ENCODE data around the gene ADARB2. TPM values are rescaled to one million over a fixed set of nuclear protein-coding genes. Genes with fewer than 3 reads are reported as not detected.

Gene ADARB2
- total RNA-seq, 1 donor from 2014 or later, result 1.2 TPM

- no peaks in the 10 kb centered on the region for H3K9me3 ChIP-seq
- DNase-seq (peak; percentile 32), ATAC-seq (no peak)
- no peak overlapping the region for H3K4me3 ChIP-seq
- no peaks in the 10 kb centered on the region for H3K4me1 ChIP-seq
- intact Hi-C loops (cut with DNase I), result no loop called here
- H3K36me3 ChIP-seq, result no peaks in the 10 kb centered on the region
- no peaks in the 10 kb centered on the region for H3K27me3 ChIP-seq
- H3K27ac ChIP-seq, result no peak overlapping the region
- no peak for TF ChIP-seq CTCF (IDR thresholded peaks at IDR 0.05)
These were observed 556.5 kb downstream of the ADARB2 start for GRCh38 chr10:1180836-1181235.

DNA sequence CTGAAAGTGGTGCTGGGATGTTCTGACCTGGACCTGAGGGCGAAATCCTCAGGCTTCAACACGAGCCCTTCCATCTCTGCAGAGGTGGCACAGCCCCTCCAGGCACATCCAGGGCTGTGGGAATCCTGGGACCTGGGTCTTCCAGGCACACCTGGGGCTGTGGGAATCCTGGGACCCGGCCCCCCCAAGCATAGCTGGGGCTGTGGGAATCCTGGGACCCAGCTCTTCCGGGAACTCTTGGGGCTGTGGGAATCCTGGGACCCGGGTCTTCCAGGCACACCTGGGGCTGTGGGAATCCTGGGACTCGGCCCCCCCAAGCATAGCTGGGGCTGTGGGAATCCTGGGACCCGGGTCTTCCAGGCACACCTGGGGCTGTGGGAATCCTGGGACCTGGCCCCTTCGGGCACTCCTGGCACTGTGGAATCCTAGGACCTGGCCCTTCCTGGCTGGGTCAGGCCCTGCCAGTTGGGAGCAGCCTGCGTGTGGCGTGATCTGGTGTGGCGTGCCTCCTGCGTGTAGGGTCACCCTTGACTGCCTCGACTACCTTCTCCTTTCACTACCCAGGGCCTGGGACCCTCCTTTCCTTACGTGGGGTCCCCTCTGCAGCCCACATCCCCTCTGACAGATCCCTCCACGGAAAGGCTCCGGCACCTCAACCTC is 557.1 kb downstream of the ADARB2 start:
- intact Hi-C loops (cut with DNase I), result no loop called here
- no peaks in the 10 kb centered on the region for H3K27me3 ChIP-seq
- no peaks in the 10 kb centered on the region for H3K9me3 ChIP-seq
- no peak for ATAC-seq
- no peaks in the 10 kb centered on the region for H3K36me3 ChIP-seq
- no peak for TF ChIP-seq CTCF (IDR thresholded peaks at IDR 0.05)
- peak; percentile 43 for DNase-seq
- no peak overlapping the region for H3K27ac ChIP-seq
- no peaks in the 10 kb centered on the region for H3K4me1 ChIP-seq
- H3K4me3 ChIP-seq, result no peak overlapping the region

GRCh38 chr10:1179346-1180070 is 557.8 kb downstream of the ADARB2 start:
- H3K4me3 ChIP-seq, result no peak overlapping the region
- DNase-seq, result peak; percentile 13
- ATAC-seq, result no peak
- H3K4me1 ChIP-seq, result no peaks in the 10 kb centered on the region
- intact Hi-C loops (cut with DNase I), result no loop called here
- H3K27me3 ChIP-seq, result no peaks in the 10 kb centered on the region
- H3K9me3 ChIP-seq, result no peaks in the 10 kb centered on the region
- no peak for TF ChIP-seq CTCF (IDR thresholded peaks at IDR 0.05)
- H3K27ac ChIP-seq, result no peak overlapping the region
- no peaks in the 10 kb centered on the region for H3K36me3 ChIP-seq

GRCh38 chr10:1178506-1178905 is 558.8 kb downstream of the ADARB2 start:
- intact Hi-C loops (cut with DNase I), result no loop called here
- ATAC-seq (no peak), DNase-seq (peak; percentile 43)
- no peak for TF ChIP-seq CTCF (IDR thresholded peaks at IDR 0.05)
- Histone ChIP-seq H3K4me3 (no peak overlapping the region), H3K36me3 (no peaks in the 10 kb centered on the region), H3K9me3 (no peaks in the 10 kb centered on the region), H3K27me3 (no peaks in the 10 kb centered on the region), H3K27ac (no peak overlapping the region), H3K4me1 (no peaks in the 10 kb centered on the region)

DNA sequence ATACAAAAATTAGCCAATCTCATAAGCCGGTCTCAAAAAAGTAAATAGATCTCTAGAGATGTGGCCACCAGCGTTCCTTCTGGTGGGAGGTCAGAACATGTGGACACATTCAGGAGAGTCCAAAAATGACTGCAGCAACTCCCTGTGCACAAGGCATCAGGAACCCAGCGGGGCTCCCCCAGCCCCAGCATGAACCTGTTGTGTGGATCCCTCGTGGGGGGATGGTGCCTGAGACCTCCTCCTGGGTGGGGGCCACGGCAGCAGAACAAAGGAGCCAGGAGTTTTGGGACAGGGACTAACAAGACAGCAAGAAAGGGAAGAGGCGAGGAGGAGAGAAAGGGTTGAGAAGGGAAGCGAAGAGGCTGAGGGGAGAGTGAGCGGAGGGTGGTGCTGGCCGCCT is 559.4 kb downstream of the ADARB2 start:
- Histone ChIP-seq H3K27me3 (no peaks in the 10 kb centered on the region), H3K9me3 (no peaks in the 10 kb centered on the region), H3K4me1 (no peaks in the 10 kb centered on the region), H3K27ac (no peak overlapping the region), H3K4me3 (no peak overlapping the region), H3K36me3 (no peaks in the 10 kb centered on the region)
- DNase-seq, result no peak
- no peak for TF ChIP-seq CTCF (IDR thresholded peaks at IDR 0.05)
- intact Hi-C loops (cut with DNase I), result no loop called here
- ATAC-seq, result no peak
